ENCODE results near the gene MEIS1.

DNA sequence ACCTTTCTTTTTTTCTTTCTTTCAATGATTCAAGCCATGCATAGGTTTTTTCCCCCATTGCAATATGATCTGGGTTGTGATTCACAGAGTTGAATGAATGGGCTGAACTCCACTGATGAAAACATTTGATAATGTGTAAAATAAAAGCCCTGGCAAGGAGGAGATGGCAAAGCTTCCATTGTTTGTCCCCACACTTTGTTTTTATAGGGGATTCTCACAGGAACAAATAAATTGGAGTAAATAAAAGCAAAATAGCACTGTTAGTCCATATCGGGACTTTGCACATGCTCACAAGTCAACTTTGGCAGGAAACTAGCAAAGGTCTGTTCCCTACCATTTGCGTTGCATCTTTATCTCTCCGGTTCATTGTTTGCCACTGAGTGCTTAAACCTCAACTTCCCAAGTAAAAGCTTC lies 55.7 kb downstream of the MEIS1 start:
- TF ChIP-seq POLR2A (IDR thresholded peaks at IDR 0.05; ENCODE audit: low read depth, low read length), result no peak
- TF ChIP-seq POLR2AphosphoS5 (IDR thresholded peaks at IDR 0.05; ENCODE audit: low read depth, low read length), result no peak

Measured in GM12892 (cell line).